Peyer's patch (tissue), 4 donors: ENCODE data around the gene FGF22.
"Not testable (repeated sequence)": the region's sequence is repeated elsewhere in the genome, so short reads cannot be mapped to it uniquely, and the experiment has no call there.

Source experiments
- POLR2A ChIP-seq, 2 donors: fragments of 450-650 bp; IDR thresholded peaks; one replicate each; pipeline ENCODE4 v1.5.1; 2017; ENCODE audit warnings: antibody characterized with exemption in 2 of 2, mild to moderate bottlenecking in 2 of 2, moderate library complexity in 2 of 2
- TF ChIP-seq, protein P1 (sequence below), 6 experiments: fragments of 450-650 bp in 4 of 6; fragments of 200-600 bp in 2 of 6; sonication (generic) in 1 of 6; IDR thresholded peaks; one replicate each; pipeline ENCODE4 v1.5.1; 2017 to 2019; ENCODE audit warnings: antibody characterized with exemption in 6 of 6, mild to moderate bottlenecking in 3 of 6, moderate library complexity in 1 of 6

DNA sequence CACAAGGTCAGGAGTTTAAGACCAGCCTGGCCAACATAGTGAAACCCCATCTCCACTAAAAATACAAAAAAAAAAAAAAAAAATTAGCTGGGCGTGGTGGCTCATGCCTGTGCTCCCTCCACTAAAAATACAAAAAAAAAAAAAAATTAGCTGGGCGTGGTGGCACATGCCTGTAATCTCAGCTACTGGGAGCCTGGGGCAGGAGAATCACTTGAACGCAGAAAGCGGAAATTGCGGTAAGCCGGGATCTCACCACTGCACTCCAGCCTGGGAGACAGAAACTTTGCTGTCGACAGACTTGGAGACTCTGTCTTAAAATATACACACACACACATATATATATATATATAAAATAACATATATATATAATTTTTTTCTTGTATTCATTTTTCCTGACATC, 13.1 kb upstream of the FGF22 start:
- TF ChIP-seq POLR2A (IDR thresholded peaks at IDR 0.05): not testable (repeated sequence)
- TF ChIP-seq, protein P1, sequence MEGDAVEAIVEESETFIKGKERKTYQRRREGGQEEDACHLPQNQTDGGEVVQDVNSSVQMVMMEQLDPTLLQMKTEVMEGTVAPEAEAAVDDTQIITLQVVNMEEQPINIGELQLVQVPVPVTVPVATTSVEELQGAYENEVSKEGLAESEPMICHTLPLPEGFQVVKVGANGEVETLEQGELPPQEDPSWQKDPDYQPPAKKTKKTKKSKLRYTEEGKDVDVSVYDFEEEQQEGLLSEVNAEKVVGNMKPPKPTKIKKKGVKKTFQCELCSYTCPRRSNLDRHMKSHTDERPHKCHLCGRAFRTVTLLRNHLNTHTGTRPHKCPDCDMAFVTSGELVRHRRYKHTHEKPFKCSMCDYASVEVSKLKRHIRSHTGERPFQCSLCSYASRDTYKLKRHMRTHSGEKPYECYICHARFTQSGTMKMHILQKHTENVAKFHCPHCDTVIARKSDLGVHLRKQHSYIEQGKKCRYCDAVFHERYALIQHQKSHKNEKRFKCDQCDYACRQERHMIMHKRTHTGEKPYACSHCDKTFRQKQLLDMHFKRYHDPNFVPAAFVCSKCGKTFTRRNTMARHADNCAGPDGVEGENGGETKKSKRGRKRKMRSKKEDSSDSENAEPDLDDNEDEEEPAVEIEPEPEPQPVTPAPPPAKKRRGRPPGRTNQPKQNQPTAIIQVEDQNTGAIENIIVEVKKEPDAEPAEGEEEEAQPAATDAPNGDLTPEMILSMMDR (IDR thresholded peaks at IDR 0.05): not testable (repeated sequence)
